RWPE1 (cell line): ENCODE results near the gene SCAMP1.

Experiments
- CTCF ChIA-PET: fragments of 350-600 bp; sonication (Branson Sonifier 250); formaldehyde crosslinking; extraction: SDS; loops from one replicate; lab custom pipeline; 2021; lab: Yijun Ruan, JAX
- POLR2A ChIA-PET: fragments of 400-600 bp; formaldehyde crosslinking; extraction: SDS; loops from one replicate; lab custom pipeline; 2020; ENCODE audit warnings: antibody characterized with exemption; ENCODE audit not compliant: low non-redundant PET; lab: Yijun Ruan, JAX
- DNase-seq: peaks from one replicate; pipeline ENCODE4 v3.0.0; 2012; ENCODE audit warnings: low spot score
- H3K27ac ChIP-seq: fragments of 450-650 bp; 2 replicates; pipeline ENCODE4 v1.5.1; 2017
- TF ChIP-seq, protein P1 (sequence below): fragments of 450-650 bp; conservative IDR thresholded peaks from 2 replicates; pipeline ENCODE4 v1.5.1; 2017; ENCODE audit warnings: low read depth, mild to moderate bottlenecking

SCAMP1 gene

GRCh38 chr5:78509884-78510769 lies 149.7 kb downstream of the SCAMP1 start:
- ChIA-PET POLR2A (interaction anchor here (0.8 kb wide), 1 partner anchor 1018 kb away, joined by 5 read pairs; the partner anchor contains the start of gene WDR41), CTCF (interaction anchor here (0.6 kb wide), 1 partner anchor 598 kb away, joined by 3 read pairs; no protein-coding TSS in a partner anchor)

GRCh38 chr5:78511121-78511906 lies 150.9 kb downstream of the SCAMP1 start:
- CTCF ChIA-PET: interaction anchor here (0.9 kb wide), 1 partner anchor 10 kb away, joined by 3 read pairs; no protein-coding TSS in a partner anchor
- H3K27ac ChIP-seq: no peak overlapping the region

More at GRCh38 chr5:78509884-78510769, 149.7 kb downstream of the SCAMP1 start:
- peak overlapping the region; percentile 64 for H3K27ac ChIP-seq
- TF ChIP-seq, protein P1, sequence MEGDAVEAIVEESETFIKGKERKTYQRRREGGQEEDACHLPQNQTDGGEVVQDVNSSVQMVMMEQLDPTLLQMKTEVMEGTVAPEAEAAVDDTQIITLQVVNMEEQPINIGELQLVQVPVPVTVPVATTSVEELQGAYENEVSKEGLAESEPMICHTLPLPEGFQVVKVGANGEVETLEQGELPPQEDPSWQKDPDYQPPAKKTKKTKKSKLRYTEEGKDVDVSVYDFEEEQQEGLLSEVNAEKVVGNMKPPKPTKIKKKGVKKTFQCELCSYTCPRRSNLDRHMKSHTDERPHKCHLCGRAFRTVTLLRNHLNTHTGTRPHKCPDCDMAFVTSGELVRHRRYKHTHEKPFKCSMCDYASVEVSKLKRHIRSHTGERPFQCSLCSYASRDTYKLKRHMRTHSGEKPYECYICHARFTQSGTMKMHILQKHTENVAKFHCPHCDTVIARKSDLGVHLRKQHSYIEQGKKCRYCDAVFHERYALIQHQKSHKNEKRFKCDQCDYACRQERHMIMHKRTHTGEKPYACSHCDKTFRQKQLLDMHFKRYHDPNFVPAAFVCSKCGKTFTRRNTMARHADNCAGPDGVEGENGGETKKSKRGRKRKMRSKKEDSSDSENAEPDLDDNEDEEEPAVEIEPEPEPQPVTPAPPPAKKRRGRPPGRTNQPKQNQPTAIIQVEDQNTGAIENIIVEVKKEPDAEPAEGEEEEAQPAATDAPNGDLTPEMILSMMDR: no peak
- no peak for DNase-seq

DNA sequence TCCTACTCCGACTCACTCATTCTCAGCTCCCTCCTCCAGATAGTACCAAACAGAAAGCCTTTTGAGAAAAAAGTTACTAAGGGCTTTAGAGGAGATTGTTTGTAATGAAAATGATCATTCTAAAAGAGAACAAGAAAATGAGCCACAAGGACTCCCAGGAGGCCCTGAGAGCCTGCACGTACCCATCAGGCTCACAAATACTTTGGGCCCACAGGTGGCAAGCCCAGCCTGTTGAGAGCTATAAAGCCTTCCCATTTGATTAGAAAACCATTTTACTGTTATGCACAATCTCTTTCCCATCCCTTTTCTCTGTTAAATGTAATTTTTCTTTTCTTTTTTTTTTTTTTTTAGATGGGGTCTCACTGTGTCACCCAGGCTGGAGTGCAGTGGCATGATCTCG lies 152.0 kb downstream of the SCAMP1 start:
- TF ChIP-seq, protein P1: no peak
- POLR2A ChIA-PET: no interaction called here
- DNase-seq: no peak

More at GRCh38 chr5:78511121-78511906, 150.9 kb downstream of the SCAMP1 start:
- no peak for DNase-seq
- POLR2A ChIA-PET: interaction anchor here (0.8 kb wide), 2 partner anchors 11 to 1019 kb away, joined by 3 to 5 read pairs; partner anchors contain the start of gene WDR41
- TF ChIP-seq, protein P1: no peak

DNA sequence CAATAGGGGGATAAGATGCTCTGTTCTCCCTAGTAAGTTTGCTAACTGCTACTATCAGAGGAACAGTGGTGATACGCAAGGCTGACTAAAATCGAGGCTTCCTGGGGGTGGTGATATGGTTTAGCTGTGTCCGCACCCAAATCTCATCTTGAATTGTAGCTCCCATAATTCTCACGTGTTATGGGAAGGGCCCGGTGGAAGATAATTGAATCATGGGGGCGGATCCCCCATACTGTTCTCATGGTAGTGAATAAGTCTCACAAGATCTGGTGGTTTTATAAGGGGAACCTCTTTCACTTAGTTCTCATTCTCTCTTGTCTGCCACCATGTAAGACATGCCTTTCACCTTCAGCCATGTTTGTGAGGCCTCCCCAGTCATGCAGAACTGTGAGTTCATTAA lies 153.0 kb downstream of the SCAMP1 start:
- no peak overlapping the region for H3K27ac ChIP-seq
- ChIA-PET POLR2A (no interaction called here), CTCF (no interaction called here)
- no peak for DNase-seq
- TF ChIP-seq, protein P1: no peak

More for the DNA sequence above, 152.0 kb downstream of the SCAMP1 start:
- CTCF ChIA-PET: interaction anchor here (0.9 kb wide), 1 partner anchor 9 kb away, joined by 3 read pairs; no protein-coding TSS in a partner anchor
- no peak overlapping the region for H3K27ac ChIP-seq

DNA sequence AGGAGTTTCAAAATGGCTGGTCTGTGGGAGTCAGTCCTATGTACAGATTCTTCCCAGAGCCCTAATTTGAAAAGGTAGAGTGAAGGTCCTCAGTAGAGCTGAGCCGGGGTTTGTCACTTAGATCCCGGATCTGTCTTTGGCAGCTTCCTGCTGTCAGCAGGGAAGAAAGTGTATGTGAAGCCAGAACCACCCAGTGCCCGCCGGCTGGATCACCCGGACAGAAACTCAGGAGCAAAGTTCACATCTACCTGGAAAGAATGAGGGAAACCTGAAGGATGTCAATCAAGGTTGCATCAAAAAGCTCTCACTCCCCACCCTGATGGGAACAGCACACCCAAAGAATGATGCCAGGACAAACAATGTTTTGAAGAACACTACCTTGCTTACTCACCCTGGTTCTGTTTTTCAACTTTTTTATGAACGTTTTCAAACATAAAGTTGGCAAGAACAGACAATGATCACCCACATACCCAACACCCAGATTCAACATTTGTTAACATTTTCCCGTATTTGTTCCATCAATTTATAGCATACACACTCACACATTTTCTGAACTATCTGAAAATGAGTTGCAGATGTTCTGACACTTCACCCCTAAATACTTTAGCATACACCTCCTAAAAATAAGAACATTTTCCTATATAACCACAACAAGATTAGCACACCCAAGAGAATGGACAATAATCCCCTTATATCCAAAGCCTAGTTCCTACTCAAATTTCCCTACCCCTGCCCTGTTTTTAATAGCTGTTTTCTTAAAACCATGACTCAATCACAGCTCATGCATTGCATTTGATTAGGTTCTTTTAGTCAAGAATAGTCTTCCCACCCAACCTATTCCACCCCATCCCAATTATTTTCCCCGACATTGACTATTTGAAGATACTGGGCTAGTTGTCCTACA lies 154.3 kb downstream of the SCAMP1 start:
- CTCF ChIA-PET: no interaction called here
- no peak for DNase-seq
- H3K27ac ChIP-seq: peak overlapping the region; percentile 62
- POLR2A ChIA-PET: no interaction called here
- TF ChIP-seq, protein P1: no peak
